ENCODE measurements around the gene ISL1.

DNA sequence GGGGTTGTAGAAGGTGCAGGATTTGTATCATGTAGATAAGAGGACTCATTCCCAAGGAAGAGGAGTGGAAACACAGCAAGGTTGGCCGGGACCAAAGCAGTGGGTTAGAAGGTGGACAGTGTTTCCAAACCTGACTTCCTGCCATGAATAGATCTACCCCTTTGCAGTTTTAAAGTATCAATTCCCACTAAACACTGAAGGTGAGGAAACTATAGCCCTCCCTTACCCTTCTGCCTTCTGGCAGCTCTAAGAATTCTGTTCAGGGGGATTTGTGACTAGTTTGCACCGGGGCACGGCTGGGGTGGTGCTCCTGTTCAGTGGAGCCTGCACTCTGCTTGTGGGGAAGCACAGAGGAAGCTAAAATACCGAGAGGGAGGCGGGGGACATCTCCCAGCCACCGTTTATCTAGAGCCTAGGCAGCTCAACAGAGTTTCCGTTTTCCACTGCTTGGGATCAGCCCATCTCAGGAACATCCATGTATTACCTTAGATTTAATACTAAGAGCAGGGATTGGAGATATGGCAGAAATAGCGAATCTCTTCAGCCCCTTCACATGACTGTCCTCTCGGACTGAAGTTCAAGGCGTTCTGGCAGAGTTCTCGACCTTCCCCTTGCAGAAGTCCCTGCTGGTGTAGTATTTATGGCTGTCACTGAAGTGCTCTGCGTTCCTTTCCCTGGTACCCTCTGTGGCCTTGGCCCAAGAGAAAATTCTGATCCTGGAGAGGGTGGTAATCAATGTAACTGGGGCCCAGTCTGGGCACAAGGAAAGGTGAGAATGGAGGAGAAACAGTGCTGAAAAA, 5.4 kb downstream of the ISL1 start:
- TF ChIP-seq, protein P1, sequence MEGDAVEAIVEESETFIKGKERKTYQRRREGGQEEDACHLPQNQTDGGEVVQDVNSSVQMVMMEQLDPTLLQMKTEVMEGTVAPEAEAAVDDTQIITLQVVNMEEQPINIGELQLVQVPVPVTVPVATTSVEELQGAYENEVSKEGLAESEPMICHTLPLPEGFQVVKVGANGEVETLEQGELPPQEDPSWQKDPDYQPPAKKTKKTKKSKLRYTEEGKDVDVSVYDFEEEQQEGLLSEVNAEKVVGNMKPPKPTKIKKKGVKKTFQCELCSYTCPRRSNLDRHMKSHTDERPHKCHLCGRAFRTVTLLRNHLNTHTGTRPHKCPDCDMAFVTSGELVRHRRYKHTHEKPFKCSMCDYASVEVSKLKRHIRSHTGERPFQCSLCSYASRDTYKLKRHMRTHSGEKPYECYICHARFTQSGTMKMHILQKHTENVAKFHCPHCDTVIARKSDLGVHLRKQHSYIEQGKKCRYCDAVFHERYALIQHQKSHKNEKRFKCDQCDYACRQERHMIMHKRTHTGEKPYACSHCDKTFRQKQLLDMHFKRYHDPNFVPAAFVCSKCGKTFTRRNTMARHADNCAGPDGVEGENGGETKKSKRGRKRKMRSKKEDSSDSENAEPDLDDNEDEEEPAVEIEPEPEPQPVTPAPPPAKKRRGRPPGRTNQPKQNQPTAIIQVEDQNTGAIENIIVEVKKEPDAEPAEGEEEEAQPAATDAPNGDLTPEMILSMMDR (IDR thresholded peaks at IDR 0.05), result no peak
- TF ChIP-seq POLR2A (IDR thresholded peaks at IDR 0.05), result no peak

Data from thyroid gland (tissue), 4 donors.